ENCODE data around the gene RAPGEFL1.
"Not testable (repeated sequence)": the region's sequence is repeated elsewhere in the genome, so short reads cannot be mapped to it uniquely, and the experiment has no call there.

The RAPGEFL1 gene

DNA sequence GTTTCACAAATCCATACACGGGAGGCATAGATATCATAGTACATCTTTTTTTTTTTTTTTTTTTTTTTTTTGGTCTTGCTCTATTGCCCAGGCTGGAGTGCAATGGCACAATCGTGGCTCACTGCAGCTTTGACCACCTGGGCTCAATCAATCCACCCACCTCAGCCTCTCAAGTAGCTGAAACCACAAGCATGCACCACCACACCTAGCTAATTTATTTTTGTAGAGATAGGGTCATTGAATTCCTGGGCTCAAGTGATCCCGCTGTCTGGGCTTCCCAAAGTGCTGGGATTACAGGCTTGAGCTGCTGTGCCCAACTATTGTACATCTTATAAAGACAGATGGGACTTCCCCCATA lies 3.5 kb upstream of the RAPGEFL1 start:
- no peak for DNase-seq (ENCODE audit: low read depth)

DNA sequence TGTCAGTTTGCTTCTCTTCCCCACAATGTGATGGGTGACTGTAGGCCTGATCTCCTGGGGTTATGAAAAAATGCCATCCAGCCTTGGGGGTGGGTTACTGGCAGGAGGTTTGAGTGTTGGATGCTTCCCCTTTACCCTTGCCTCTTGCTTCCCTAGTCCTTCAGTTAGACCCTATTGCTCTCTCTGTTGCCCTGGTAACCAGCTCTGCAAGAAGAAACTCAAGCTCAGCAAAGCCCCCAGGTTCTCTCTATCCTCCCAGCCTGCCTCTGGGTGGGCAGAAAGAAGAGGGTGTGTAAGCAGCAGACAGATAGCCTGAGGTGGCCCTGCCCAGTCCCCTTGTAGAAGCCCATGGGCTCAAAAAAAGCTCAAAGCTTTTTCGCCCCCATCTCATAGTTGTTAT lies 2.8 kb upstream of the RAPGEFL1 start:
- DNase-seq (ENCODE audit: low read depth) = no peak

DNA sequence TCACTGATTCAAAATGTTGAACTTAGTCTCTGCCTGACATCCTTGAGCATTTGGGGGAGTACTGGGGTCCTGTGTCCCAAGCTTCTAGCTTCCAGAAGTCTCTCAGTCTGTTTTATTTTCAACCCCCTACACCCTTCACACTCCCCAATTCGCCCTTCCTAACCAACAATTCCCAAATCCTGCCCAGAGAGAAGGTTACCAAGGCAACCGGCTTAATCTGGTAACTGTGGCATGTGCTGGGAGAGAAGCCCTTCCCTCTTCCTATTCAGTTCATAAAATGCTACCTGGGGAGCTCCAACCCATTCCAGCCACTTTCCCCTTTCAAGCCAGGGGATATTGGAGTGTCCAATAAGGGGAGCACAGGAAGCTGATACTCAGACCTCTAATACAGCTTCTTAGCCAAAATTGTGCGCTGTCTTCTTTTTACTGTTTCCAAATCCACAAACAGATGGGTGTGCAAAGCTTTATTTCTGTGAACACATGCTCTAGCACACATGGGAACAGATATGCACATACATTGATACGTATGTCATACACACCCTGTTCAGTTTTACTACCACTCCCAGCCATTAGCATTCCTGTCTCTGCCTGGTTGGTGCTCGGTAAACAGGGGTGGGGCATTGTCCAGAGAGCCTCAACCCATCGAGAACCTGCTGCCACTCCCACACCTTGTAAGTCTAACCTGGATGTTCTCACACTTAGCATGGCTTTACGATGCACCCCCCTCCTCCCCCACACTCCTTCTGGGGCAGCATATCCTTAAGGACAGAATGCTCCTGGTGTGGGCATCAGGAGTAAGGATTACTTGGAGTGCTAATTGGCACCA lies 1.1 kb upstream of the RAPGEFL1 start:
- DNase-seq (ENCODE audit: low read depth) = no peak

DNA sequence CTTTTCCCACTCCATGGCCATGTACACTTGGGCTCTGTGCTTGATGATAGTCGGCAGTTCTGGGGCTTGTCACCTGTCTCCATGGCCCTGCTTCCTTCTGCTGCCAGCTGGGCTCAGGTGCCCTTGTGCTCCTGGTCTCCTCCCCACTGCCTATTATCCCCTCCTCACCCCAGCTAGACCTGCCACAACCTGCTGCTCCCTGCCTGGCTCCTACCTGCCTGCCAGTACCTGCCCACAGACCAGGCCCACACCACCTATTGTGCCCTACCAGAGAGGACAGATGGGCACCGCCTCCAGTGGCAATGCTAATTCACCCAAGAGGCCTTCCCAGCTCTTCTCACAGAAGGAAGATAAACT lies 538 bp upstream of the RAPGEFL1 start:
- no peak for DNase-seq (ENCODE audit: low read depth)

DNA sequence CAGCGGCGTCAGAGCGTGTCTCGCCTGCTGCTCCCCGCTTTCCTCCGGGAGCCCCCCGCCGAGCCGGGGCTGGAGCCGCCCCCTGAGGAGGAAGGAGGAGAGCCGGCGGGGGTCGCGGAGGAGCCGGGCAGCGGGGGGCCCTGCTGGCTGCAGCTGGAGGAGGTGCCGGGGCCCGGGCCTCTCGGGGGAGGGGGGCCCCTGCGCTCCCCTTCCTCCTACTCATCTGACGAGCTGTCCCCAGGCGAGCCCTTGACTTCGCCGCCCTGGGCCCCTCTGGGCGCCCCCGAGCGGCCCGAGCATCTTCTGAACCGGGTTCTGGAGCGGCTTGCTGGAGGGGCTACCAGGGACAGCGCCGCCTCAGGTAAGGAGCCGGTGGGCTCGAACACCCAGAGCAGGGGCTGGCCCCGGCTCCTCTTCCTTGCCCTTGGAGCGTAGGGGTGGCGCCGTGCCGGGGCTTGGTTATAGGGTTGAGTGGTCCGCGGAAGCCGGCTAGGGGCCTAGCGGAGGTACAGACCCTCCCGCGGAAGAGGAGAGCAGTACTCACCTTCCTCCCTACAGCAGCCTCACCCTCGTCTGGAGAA lies 841 bp downstream of the RAPGEFL1 start:
- DNase-seq (ENCODE audit: low read depth) = no peak

DNA sequence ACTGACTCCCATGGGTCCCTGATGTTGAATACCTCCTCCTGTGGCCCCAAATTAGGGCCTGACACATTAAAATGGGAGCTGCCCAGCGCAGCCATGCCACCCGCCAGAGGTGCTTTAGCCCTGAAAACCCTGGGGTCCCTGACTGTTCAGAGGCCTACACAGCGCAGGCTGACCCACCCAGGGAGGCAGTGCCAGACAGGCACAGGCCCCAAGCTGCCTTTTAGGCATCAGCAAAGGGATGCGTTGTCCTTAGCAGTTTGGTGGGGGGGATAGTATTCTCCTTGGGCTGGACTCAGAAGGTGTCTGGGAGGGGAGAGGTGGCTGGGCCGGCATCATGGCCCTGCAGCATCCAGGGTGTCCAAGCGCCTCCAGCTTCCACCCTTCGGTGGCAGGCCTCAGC lies 1.4 kb downstream of the RAPGEFL1 start:
- no peak for DNase-seq (ENCODE audit: low read depth)

DNA sequence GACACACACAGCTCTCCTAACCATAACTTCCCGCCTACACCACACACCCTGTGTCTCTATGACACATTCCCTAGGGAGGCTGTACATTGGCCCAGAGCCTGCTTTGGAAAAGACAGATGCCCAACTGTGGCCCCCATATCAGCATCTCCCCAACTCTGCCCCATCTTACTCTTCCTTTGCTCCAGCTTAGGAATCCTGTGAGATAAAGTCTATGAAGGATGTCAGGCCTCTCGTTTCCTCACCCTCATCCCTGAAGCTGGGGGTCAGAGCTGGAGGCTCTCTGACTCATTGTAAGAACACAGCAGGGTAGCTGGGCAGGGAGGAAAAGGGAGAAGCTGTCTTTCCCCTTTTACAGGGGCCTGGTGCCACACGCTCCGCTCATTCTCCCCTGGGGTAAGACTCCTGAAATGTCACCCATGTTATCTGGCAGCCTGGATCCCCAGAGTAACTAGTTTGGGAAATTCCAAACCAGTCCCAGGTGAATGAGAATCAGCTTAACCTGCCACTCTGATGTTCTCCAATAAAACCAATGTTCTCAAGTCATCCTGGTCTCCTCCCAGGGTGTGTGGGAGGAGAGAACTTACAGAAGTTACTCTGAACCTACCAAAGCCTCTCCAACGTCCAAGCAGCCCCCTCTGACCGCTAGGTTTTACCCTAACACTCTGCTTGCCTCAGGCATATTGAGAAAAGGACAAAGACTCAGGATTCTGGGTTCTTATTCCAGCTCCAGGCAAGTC lies 2.8 kb downstream of the RAPGEFL1 start:
- peak; percentile 87 for DNase-seq (ENCODE audit: low read depth)

DNA sequence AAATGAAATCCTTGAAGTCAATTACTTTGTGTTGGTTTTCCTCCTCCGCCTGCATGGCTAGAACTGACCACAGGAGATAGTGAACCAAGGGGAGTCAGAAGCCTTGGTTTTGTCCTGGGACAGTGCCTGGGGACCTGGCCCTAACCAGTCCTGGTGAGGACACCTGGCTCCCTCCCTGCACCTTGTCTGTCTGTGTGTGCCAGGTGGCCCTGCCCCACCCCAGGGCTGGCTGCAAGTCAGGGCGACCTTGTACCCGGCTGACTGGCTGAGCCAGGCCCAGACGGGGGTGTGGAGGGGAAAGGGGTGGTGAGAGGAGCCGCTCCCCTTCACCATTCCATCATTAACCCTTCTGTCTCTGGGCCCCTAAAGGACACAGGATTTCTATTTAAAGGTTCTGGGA lies 3.4 kb downstream of the RAPGEFL1 start:
- peak; percentile 51 for DNase-seq (ENCODE audit: low read depth)

DNA sequence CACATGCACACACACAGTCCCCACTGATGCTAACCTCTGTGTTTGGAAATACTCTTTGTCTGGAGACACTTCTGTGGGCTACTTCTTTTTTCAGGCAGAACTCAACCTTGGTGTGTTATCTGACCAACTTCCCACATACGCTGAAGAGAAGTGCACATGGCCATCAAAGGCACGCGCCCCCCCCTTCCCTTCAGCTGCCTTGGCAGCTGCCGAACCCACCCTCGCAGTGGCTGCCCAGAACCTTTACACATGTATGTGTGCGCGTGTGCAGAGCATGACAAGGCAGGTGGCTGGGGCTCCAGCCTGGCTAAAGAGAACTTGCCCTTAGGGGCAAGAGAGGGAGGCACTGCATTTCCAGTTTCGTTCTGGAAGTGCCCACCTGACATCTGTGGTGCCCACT lies 3.9 kb downstream of the RAPGEFL1 start:
- DNase-seq (ENCODE audit: low read depth) = no peak

DNA sequence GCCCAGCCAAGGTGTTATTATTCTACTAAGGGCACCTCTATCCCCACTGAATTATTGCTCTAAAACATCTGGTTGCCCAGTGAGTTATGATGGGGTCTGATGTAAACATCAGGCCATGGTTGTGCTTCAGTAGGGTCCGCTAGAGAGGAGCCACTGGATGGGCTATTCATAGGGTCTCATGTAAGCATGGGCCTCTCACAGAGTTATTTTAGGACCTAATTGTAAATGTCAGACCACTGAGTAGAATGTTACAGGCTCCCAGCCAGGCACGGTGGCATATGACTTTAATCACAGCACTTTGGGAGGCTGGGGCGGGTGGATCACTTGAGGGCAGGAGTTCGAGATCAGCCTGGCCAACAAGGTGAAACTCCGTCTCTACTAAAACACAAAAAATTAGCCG lies 5.3 kb downstream of the RAPGEFL1 start:
- DNase-seq (ENCODE audit: low read depth) = no peak

DNA sequence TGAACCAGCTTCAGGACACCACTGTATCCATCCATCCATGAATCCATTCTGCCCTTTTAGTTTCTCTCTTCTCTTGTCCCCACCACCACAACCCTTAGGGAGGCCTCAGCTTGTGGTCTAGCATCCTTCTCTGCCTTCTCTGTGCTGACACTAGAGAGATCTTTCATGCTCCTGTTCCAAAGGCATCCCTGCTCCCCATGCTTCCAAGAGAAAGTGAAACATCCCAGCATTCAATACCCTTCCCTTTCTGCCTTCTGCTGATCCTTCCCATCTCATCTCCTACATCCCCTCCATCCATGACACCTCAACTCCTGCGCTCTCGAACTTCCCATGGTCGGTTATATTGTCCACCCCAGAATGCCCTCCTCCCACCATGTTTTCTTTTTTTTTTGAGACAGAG lies 10.0 kb downstream of the RAPGEFL1 start:
- no peak for DNase-seq (ENCODE audit: low read depth)

DNA sequence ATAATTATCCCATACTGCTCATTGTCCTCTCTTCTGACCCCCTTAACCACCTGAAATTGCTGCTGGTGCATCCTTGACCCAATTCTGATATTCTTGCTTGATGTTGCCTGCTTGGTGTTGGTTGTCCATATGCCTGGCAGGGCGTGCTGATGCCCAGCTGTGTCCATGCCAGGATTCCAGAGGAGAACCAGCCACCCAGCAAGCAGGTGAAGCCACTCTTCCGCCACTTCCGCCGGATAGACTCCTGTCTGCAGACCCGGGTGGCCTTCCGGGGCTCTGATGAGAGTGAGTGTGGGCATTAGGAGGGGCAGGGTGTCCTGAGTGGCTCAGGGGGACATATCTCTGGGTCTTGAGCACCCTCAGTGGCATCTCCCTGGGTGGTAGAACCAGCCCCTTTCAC lies 11.4 kb downstream of the RAPGEFL1 start:
- DNase-seq (ENCODE audit: low read depth) = no peak

DNA sequence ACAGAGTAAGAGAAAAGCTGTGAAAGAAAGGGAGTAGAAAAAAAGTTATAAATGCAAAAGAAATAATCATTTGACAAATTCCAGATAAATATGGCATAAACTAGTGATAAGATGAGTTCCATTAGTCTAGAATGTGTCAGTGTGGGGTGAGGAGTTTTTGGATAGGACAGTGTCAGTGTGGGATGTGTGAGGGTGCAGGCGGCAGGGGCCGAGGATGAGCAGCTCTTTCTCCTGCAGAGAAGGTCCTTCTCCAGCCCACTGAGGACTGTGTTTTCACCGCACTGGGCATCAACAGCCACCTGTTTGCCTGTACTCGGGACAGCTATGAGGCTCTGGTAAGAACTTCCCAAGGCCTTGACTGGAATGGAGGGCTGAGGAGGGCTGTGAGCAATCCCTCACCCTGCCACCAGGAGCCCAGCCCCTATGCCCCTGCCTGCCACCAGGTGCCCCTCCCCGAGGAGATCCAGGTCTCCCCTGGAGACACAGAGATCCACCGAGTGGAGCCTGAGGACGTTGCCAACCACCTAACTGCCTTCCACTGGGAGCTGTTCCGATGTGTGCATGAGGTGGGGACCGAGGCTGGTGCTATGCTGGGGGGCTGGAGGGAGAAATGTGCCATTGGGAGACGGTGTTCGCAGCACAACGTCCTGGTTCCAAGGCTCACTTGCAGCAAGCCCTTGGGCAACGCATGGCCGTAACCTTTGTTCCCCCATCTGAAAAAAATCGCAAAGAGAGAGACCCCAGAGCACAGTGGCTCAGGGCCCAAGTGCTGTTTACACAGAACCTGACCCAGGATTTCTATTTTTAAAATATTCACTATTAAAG lies 13.1 kb downstream of the RAPGEFL1 start:
- DNase-seq (ENCODE audit: low read depth) = no peak

DNA sequence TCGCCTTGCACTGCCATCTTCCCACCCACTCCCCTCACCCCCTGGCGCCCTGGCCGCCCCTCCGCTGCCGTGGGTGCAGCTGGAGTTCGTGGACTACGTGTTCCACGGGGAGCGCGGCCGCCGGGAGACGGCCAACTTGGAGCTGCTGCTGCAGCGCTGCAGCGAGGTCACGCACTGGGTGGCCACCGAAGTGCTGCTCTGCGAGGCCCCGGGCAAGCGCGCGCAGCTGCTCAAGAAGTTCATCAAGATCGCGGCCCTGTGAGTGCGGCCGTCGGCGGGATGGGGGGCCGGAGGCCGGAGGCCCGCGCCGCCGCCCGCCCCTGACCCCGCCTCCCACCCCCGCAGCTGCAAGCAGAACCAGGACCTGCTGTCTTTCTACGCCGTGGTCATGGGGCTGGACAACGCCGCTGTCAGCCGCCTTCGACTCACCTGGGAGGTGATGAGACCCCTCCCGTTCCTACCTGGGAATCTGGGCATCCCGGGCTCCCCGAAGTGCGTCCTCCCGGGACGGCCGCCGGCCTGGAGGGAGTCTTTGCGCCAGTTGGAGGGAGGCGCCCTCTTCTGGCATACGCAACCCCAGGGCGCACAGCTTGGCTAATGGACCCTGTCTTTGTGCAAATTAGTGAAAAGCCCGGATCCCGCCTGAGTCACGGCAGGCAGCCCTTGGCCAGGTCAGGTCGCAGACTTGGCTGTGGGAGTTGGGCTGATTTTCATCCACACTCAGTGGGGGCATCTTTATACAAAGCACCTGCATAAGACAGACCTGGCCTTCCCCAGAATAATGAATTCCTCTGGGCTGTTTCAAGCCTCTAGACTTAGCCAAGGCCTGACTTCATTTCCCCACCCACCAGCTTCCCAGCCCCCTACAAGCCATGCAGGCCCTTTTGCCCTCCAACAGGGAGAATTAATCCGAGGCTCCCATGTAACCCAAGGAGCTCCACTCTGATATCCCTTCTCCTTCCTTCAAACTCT lies 14.3 kb downstream of the RAPGEFL1 start:
- peak; percentile 72 for DNase-seq (ENCODE audit: low read depth)

DNA sequence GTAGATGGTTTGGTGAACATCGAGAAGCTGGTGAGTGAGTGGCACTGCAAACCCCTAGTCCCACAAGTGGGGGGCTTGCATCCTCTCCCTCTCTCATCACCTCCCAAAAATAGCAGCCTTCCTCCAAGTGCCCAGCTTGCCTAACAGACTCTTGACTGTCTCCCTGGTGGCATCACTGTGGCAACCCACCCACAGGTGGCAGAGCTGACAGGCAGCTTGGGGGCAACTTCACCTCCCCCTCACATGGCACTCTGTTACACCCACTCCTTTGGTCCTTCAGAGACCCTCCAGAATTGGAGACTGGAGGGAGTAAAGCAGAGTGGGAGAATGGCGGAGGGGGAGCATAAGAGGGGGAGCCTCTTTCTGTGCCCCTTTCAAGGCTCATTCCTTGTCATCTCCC lies 15.7 kb downstream of the RAPGEFL1 start:
- no peak for DNase-seq (ENCODE audit: low read depth)

DNA sequence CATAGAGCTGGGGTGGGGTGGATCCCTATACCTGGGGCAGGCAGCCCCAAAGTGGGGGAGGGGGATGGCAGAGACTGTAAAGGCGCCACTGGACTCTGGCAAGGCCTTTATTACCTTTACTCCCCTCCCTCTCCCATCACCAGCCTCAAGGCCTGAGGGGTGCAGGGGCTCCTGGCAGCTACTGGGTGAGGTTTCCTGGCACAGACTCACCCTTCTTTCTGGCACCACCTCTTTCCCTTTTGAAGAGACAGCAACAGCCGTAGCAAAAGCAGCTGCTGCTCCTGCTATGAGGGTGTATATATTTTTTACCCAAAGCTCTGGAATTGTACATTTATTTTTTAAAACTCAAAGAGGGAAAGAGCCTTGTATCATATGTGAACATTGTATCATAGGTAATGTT lies 17.6 kb downstream of the RAPGEFL1 start:
- DNase-seq (ENCODE audit: low read depth) = no peak

DNA sequence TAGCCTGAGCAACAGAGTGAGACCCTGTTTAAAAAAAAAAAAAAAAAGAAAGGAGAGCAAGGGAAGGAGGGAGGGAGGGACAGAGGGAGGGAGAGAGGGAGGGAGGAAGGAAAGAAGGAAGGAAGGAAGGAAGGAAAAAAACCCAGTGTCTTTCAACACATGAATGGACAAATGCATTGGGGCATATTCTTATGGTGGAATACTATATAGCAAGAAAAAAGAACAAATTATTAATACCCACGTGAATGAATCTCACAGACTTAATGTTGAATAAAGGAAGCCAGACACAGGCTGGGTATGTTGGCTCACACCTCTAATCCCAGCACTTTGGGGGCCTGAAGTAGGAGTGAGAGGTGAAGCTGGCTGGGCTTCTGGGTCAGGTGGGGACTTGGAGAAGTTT lies 20.3 kb downstream of the RAPGEFL1 start:
- DNase-seq (ENCODE audit: low read depth) = no peak

DNA sequence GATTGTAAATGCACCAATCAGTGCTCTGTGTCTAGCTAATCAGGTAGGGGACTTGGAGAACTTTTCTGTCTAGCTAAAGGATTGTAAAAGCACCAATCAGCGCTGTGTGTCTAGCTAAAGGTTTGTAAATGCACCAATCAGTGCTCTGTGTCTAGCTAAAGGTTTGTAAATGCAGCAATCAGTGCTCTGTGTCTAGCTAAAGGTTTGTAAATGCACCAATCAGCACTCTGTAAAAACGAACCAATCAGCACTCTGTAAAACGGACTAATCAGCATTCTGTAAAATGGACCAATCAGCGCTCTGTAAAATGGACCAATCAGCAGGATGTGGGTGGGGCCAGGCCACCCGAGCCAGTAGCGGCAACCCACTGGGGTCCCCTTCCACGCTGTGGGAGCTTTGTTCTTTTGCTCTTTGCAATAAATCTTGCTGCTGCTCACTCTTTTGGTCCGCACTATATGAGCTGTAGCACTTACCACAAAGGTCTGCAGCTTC lies 20.7 kb downstream of the RAPGEFL1 start:
- not testable (repeated sequence) for DNase-seq (ENCODE audit: low read depth)

DNA sequence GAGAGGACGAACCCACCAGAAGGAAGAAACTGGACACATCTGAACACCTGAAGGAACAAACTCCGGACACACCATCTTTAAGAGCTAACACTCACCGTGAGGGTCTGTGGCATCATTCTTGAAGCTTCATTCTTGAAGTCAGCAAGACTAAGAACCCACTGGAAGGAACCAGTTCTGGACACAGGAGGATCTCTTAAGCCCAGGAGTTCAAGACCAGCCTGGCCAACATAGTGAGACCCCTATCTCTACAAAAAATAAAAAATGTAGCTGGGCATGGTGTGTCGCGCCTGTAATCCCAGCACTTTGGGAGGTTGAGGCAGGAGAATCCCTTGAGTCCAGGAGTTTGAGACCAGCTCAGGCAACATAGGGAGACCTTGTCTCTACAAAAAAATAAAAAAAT lies 21.3 kb downstream of the RAPGEFL1 start:
- no peak for DNase-seq (ENCODE audit: low read depth)

DNA sequence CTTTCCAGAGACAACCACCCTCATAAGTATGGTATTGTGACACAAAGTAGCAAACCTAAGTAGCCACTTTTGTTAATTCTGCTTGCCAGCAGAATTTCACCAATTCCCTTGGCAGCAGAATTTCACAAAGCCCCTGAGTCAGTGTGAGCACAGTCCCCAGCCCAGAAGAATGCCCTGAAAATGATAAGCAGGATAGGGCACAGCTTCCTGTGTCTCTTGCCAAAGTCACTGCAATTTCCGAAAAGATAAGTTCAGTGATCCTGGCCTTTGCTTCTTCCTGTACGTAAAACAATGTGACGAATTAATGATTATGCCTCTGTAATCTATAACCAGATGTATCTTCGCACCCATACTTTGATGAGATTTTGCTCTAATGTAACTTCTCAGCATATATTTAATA lies 25.9 kb downstream of the RAPGEFL1 start:
- no peak for DNase-seq (ENCODE audit: low read depth)

DNA sequence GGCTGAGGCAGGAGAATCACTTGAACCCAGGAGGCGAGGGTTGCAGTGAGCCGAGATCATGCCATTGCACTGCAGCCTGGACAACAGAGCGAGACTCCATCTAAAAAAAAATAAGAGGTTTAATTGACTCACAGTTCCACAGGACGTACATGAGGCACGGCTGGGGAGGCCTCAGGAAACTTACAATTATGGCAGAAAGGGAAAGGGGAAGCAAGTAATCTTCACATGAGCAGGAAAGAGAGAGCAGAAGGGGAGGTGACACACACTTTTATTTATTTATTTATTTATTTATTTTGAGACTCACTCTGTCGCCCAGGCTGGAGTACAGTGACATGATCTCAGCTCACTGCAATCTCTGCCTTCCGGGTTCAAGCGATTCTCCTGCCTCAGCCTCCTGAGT lies 28.9 kb downstream of the RAPGEFL1 start:
- not testable (repeated sequence) for DNase-seq (ENCODE audit: low read depth)

Measured in amniotic epithelial cell (primary cell).